Cardiac fibroblast (primary cell): ENCODE results near the gene VAV1.
A peak's percentile ranks its signal among the peaks of the same experiment; 100 is the strongest.

Source experiments
- DNase-seq, 2 donors: peaks; one replicate each; pipeline versions ENCODE4 v3.0.0 to v3.0.0-alpha.2; 2010; ENCODE audit warnings: low read depth in 2 of 2
- H3K4me3 ChIP-seq, 2 donors: replicated peaks in 1 of 2; 1 replicate in 1 of 2; 2 replicates in 1 of 2; pipeline ENCODE4 v1.5.1; 2011; ENCODE audit warnings: low read depth in 2 of 2, low read length in 2 of 2, mild to moderate bottlenecking in 2 of 2, moderate library complexity in 1 of 2
- TF ChIP-seq, protein P1 (sequence below): IDR thresholded peaks from one replicate; pipeline ENCODE4 v1.5.1; 2011; ENCODE audit warnings: low read depth, mild to moderate bottlenecking, low read length, inconsistent platforms

The VAV1 gene

DNA sequence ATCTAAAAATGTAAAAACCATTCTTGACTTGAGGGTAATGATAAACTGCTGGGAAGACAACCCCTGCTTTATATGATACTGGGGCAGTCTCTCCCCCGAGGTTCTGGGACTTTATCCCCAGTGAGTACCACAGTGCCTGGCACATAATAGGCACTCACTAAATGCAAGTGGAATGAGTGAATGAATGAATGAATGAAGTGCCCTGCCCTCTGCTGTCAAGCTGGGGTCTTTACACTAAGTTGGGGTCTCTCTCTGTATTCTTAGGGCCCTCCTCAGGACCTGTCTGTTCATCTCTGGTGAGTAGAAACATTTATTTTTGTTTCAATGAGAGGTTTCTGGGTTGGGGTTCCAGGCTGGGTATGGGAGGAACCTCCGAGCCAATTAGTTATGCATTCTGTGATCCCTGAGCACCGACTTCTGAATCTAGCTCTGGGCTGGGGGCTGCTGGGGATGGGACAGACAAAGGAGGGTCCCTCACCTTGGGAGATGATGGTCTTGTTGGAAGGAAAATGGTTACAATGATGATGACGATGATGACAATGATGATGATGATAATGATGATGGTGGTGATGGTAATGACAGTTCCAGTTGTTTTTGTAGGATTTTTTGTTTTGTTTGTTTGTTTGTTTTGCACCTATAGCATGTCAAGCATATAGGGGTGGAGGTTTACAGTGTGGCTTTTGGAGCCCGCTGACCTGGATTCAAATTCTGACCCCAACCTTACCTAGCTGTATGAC lies 70.5 kb downstream of the VAV1 start:
- TF ChIP-seq, protein P1, sequence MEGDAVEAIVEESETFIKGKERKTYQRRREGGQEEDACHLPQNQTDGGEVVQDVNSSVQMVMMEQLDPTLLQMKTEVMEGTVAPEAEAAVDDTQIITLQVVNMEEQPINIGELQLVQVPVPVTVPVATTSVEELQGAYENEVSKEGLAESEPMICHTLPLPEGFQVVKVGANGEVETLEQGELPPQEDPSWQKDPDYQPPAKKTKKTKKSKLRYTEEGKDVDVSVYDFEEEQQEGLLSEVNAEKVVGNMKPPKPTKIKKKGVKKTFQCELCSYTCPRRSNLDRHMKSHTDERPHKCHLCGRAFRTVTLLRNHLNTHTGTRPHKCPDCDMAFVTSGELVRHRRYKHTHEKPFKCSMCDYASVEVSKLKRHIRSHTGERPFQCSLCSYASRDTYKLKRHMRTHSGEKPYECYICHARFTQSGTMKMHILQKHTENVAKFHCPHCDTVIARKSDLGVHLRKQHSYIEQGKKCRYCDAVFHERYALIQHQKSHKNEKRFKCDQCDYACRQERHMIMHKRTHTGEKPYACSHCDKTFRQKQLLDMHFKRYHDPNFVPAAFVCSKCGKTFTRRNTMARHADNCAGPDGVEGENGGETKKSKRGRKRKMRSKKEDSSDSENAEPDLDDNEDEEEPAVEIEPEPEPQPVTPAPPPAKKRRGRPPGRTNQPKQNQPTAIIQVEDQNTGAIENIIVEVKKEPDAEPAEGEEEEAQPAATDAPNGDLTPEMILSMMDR: no peak
- H3K4me3 ChIP-seq: no peak overlapping the region
- no peak for DNase-seq

DNA sequence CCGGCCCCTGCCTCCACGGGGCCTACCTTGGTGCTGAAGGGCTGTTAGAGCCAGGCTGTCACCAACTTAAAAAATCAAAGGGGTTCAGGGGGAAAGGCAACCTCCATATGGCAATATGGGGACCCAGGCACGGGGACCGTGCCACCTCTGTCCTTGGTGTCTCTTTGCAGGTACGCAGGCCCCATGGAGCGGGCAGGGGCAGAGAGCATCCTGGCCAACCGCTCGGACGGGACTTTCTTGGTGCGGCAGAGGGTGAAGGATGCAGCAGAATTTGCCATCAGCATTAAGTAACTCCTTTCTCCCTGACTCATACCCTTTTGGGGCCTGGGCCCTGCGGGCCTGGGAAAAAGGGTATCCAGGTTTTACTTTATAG lies 75.3 kb downstream of the VAV1 start:
- no peak for DNase-seq
- TF ChIP-seq, protein P1: no peak
- no peak overlapping the region for H3K4me3 ChIP-seq

DNA sequence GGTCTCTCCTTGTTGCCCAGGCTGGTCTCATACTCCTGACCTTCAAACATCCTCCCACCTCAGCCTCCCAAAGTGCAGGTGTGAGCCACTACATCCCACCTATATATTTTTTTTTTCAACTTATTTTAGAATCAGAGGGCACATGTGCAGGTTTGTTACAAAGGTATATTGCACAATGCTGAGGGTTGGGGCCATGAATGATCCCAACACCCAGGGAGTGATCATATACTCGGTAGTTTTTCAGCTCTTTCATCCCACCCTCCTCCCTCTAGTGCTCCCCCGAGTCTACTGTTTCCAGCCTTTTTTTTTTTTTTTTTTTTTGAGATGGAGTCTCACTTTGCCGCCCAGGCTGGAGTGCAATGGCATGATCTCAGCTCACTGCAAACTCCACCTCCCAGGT lies 76.5 kb downstream of the VAV1 start:
- no peak overlapping the region for H3K4me3 ChIP-seq
- TF ChIP-seq, protein P1: no peak
- no peak for DNase-seq

DNA sequence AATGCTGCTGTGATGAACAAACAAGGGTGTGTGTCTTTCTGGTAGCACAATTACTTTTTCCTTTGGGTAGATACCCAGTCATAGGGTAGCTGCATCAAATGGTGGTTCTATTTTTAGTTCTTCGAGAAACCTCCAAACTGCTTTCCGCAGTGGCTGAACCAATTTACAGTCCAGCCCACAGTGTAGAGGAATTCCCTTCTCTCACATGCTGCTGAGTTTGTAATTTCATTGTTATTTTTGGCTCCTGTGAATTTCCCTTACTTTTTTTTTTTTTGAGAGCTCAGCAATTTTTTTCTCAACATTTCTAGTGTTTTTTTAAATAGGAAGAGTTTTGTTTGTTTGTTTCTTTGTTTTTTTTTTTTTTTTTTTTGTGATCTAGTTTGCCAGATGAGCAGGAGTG lies 77.4 kb downstream of the VAV1 start:
- TF ChIP-seq, protein P1: no peak
- DNase-seq: peak in 1 of 2 donors; percentile 61

DNA sequence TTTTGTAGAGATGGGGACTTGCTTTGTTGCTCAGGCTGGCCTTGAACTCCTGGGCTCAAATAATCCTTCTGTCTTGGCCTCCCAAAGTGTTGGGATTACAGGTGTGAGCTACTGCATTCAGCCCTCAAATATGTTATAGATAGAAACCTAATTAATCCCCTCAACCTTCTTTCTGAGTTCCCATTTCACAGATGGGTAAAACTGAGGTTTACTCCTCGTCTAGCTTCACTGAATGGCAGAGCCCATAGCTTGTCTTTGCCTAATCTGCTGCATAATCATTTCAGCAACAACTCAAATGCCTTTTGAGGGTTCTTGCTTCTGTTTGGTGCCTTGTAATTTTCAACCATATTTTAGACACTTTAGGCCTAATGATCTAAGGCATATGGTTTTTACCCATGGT lies 78.9 kb downstream of the VAV1 start:
- no peak overlapping the region for H3K4me3 ChIP-seq
- TF ChIP-seq, protein P1: no peak

More for the DNA sequence above, 77.4 kb downstream of the VAV1 start:
- H3K4me3 ChIP-seq: no peak overlapping the region

DNA sequence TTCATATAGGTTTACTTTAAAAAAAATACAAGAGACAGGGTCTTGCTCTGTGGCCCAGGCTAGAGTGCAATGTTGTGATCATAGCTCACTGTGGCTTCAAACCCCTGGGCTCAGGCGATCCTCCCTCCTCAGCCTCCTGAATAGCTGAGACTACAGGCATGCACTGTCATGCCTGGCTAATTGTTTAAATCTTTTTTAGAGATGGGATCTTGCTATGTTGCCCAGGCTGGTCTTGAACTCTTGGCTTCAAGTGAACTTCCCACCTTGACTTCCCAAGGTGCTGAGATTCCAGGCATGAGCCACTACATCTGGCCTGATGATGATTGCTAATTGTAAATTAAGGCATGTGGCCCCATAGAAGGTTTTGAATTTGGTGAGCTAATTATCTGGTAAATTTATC lies 79.5 kb downstream of the VAV1 start:
- H3K4me3 ChIP-seq: no peak overlapping the region
- no peak for DNase-seq
- TF ChIP-seq, protein P1: no peak

More for the DNA sequence above, 78.9 kb downstream of the VAV1 start:
- DNase-seq: no peak

DNA sequence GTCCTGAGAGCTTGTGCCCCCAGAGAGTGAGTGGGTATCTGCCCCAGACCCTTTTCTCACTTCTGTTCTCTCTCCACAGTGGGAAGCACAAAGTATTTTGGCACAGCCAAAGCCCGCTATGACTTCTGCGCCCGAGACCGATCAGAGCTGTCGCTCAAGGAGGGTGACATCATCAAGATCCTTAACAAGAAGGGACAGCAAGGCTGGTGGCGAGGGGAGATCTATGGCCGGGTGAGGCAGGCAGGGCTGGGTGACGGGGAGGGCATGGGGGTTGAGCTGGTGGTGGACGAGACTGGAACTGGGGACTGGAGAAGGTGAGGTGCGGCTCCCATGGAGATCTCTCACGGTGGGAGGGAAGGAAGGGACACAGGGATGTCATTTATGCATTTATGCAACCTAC lies 81.4 kb downstream of the VAV1 start:
- TF ChIP-seq, protein P1: no peak
- H3K4me3 ChIP-seq: no peak overlapping the region
- DNase-seq: no peak
